ENCODE data around the gene MFAP3. TPM values are rescaled to one million over a fixed set of nuclear protein-coding genes. Genes with fewer than 3 reads are reported as not detected.

Gene MFAP3
- total and polyA plus RNA-seq, 2 experiments from 2014 or later: 20.5 to 88.8 TPM

DNA sequence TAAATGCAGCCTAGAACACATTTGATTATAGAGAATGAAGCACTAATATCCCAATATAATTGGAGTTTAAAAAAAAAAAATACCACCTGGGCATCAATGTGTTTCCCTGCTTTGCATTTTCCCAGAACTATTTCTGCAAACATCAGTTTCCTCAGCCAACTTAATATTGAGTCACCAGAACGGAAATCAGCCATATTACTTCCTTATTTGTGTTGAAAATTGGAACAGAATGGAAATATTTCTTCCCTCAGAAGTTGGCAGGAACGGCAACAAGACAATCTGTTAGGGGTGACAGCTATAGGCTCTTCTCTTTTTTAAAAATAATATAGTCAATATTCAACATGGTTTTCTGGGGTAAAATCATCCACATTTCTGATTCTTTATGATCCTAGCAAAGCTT lies 4.0 kb downstream of the MFAP3 start:
- peaks cover 19% of the 10 kb centered on the region for H3K4me1 ChIP-seq (ENCODE audit: insufficient read depth)
- H3K27me3 ChIP-seq (replicated peaks; ENCODE audit: insufficient read depth): no peaks in the 10 kb centered on the region
- peak; percentile 55 for DNase-seq
- peaks cover 100% of the 10 kb centered on the region for H3K79me2 ChIP-seq (ENCODE audit: insufficient read depth)
- no peak overlapping the region for H3K27ac ChIP-seq
- H3K9me2 ChIP-seq (ENCODE audit: insufficient read depth): no peaks in the 10 kb centered on the region
- peaks cover 21% of the 10 kb centered on the region for H3F3A ChIP-seq (ENCODE audit: insufficient read depth)
- H4K20me1 ChIP-seq (ENCODE audit: insufficient read depth): 0 out of 2 replicates have a peak, but pooled peaks cover 3% of the 10 kb centered on the region
- H2AFZ ChIP-seq: no peak overlapping the region
- H3K36me3 ChIP-seq (ENCODE audit: low read depth): no peaks in the 10 kb centered on the region
- in situ Hi-C loops (cut with MboI): no loop called here
- H3K4me3 ChIP-seq: no peak overlapping the region
- H3K9me3 ChIP-seq (ENCODE audit: low read depth): no peaks in the 10 kb centered on the region
- WGBS, 2 experiments (ENCODE audit: low coverage in 1 of 2, low lambda C conversion rate in 2 of 2, missing lambda C conversion rate in 2 of 2): 23 to 24% methylated on average over 2 of the region's 2 CpGs
- TF ChIP-seq EZH2 (IDR thresholded peaks at IDR 0.05; ENCODE audit: insufficient read depth, poor library complexity, severe bottlenecking) (no peak), EZH2phosphoT487 (IDR thresholded peaks at IDR 0.05; ENCODE audit: insufficient read depth, low read depth) (no peak)
- no peak overlapping the region for H3K9ac ChIP-seq
- peak overlapping the region; percentile 61 for H3K4me2 ChIP-seq (ENCODE audit: unreplicated experiment)

DNA sequence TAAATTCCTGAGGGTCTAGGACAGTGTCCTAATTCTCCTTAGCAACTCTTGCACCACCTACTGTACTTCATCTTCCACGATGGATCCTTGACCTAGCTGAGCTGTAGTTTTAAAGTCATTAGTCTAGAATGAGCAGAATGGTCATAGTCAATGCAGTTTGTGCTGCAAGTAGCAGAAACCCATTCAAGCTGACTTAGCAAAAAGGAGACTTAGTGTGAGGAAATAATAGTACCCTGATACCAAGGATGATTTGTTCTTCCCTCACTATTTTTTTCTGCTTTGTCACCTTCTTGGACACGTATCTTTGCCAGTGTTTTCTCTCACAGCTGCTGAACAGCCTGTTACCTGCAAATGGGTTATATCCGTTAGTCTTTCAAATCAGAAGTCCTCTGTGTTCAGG lies 5.3 kb downstream of the MFAP3 start:
- Histone ChIP-seq H3K4me2 (ENCODE audit: unreplicated experiment) (no peak overlapping the region), H3K79me2 (ENCODE audit: insufficient read depth) (peaks cover 100% of the 10 kb centered on the region), H2AFZ (no peak overlapping the region), H3K4me3 (no peak overlapping the region), H3F3A (ENCODE audit: insufficient read depth) (peaks cover 15% of the 10 kb centered on the region), H3K27ac (no peak overlapping the region), H3K4me1 (ENCODE audit: insufficient read depth) (peaks cover 16% of the 10 kb centered on the region), H3K9me2 (ENCODE audit: insufficient read depth) (no peaks in the 10 kb centered on the region), H4K20me1 (ENCODE audit: insufficient read depth) (0 out of 2 replicates have a peak, but pooled peaks cover 3% of the 10 kb centered on the region), H3K36me3 (ENCODE audit: low read depth) (no peaks in the 10 kb centered on the region), H3K9me3 (ENCODE audit: low read depth) (no peaks in the 10 kb centered on the region), H3K27me3 (replicated peaks; ENCODE audit: insufficient read depth) (no peaks in the 10 kb centered on the region), H3K9ac (no peak overlapping the region)
- DNase-seq: no peak
- TF ChIP-seq EZH2 (IDR thresholded peaks at IDR 0.05; ENCODE audit: insufficient read depth, poor library complexity, severe bottlenecking): no peak
- no peak for TF ChIP-seq EZH2phosphoT487 (IDR thresholded peaks at IDR 0.05; ENCODE audit: insufficient read depth, low read depth)
- WGBS, 2 experiments (ENCODE audit: low coverage in 1 of 2, low lambda C conversion rate in 2 of 2, missing lambda C conversion rate in 2 of 2): 95 to 100% methylated on average over 3 of the region's 3 CpGs
- in situ Hi-C loops (cut with MboI): no loop called here

DNA sequence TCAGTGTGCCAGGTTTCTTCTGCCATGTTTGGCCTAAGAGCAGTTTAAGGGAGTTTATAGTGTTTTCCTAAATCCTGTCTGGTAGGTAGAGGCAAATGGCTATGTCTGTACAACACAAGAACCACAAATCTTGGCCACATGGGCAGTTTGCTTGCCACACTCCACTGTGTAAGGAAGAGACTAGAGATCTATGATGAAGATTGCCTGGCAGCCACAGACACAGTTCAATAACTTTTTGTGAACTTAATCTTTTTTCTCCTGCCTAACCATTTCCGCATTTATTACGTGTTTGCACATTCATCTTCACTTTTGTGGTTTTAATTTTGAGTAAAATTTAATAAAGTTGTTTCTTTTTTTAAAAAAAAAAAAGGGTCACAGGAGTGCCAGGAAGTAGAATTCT lies 5.8 kb downstream of the MFAP3 start:
- no peak for DNase-seq
- H3K4me3 ChIP-seq: no peak overlapping the region
- H3K4me2 ChIP-seq (ENCODE audit: unreplicated experiment): no peak overlapping the region
- no peak for TF ChIP-seq EZH2phosphoT487 (IDR thresholded peaks at IDR 0.05; ENCODE audit: insufficient read depth, low read depth)
- TF ChIP-seq EZH2 (IDR thresholded peaks at IDR 0.05; ENCODE audit: insufficient read depth, poor library complexity, severe bottlenecking): no peak
- H3K36me3 ChIP-seq (ENCODE audit: low read depth): no peaks in the 10 kb centered on the region
- in situ Hi-C loops (cut with MboI): no loop called here
- peaks cover 98% of the 10 kb centered on the region for H3K79me2 ChIP-seq (ENCODE audit: insufficient read depth)
- H3K9me3 ChIP-seq (ENCODE audit: low read depth): no peaks in the 10 kb centered on the region
- H3K4me1 ChIP-seq (ENCODE audit: insufficient read depth): peaks cover 14% of the 10 kb centered on the region
- no peaks in the 10 kb centered on the region for H3K9me2 ChIP-seq (ENCODE audit: insufficient read depth)
- no peaks in the 10 kb centered on the region for H3K27me3 ChIP-seq (replicated peaks; ENCODE audit: insufficient read depth)
- H2AFZ ChIP-seq: no peak overlapping the region
- 96 to 98% methylated on average over 2 of the region's 2 CpGs for whole genome bisulfite sequencing, 2 experiments (ENCODE audit: low coverage in 1 of 2, low lambda C conversion rate in 2 of 2, missing lambda C conversion rate in 2 of 2)
- 0 out of 2 replicates have a peak, but pooled peaks cover 3% of the 10 kb centered on the region for H4K20me1 ChIP-seq (ENCODE audit: insufficient read depth)
- peaks cover 15% of the 10 kb centered on the region for H3F3A ChIP-seq (ENCODE audit: insufficient read depth)
- no peak overlapping the region for H3K27ac ChIP-seq
- H3K9ac ChIP-seq: no peak overlapping the region

DNA sequence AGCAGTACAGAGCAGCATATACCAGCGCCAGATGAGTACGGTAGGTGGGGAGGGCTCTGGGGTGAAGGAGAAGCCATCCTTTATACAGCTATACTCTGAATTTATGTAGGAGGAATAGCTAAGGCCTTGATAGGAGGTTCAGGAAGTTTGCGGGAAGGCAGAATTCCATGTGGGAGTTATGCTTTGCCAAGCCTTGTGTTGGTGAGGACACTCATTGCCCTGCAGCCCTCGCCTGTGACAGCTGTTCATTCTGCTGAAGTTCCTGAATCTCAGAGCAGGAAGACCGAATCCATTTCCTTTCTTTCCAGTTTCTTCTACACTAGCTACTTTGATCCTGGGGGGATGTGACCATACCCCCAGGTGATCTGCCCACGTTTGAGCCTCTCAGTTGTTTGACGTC lies 7.7 kb downstream of the MFAP3 start:
- H3K9me3 ChIP-seq (ENCODE audit: low read depth): no peaks in the 10 kb centered on the region
- in situ Hi-C loops (cut with MboI): no loop called here
- H3K4me1 ChIP-seq (ENCODE audit: insufficient read depth): peaks cover 4% of the 10 kb centered on the region; the same call in 1 of the 2 replicates
- no peak for DNase-seq
- no peak overlapping the region for H3K9ac ChIP-seq
- no peak for TF ChIP-seq EZH2phosphoT487 (IDR thresholded peaks at IDR 0.05; ENCODE audit: insufficient read depth, low read depth)
- H3K36me3 ChIP-seq (ENCODE audit: low read depth): 0 out of 2 replicates have a peak, but pooled peaks cover 6% of the 10 kb centered on the region
- WGBS, 2 experiments (ENCODE audit: low coverage in 1 of 2, low lambda C conversion rate in 2 of 2, missing lambda C conversion rate in 2 of 2): 80 to 89% methylated on average over 7 of the region's 7 CpGs
- no peak overlapping the region for H3K4me2 ChIP-seq (ENCODE audit: unreplicated experiment)
- no peak overlapping the region for H3K27ac ChIP-seq
- no peak overlapping the region for H2AFZ ChIP-seq
- peaks cover 8% of the 10 kb centered on the region for H3F3A ChIP-seq (ENCODE audit: insufficient read depth)
- H3K79me2 ChIP-seq (ENCODE audit: insufficient read depth): peaks cover 84% of the 10 kb centered on the region
- no peak overlapping the region for H3K4me3 ChIP-seq
- no peaks in the 10 kb centered on the region for H3K27me3 ChIP-seq (replicated peaks; ENCODE audit: insufficient read depth)
- H4K20me1 ChIP-seq (ENCODE audit: insufficient read depth): 0 out of 2 replicates have a peak, but pooled peaks cover 3% of the 10 kb centered on the region
- no peaks in the 10 kb centered on the region for H3K9me2 ChIP-seq (ENCODE audit: insufficient read depth)

DNA sequence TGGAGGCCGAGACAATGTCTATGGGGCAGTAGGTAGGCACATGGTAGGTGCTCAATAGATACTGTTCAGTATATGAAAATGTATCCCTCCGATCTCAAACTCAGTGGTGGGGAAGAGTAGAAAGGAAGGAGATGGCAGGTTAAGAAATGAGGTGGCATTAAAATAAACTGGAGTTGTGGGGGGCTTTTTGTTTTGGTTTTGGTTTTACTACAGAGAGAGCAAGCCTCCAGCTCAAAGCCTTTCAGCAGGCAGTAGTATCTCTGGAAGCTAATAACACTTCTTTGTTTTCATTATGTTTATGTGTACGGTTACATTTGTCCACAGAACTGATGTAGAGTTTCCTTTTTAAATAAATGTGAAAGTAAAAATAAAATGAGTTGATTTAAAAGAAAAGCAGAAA lies 8.6 kb downstream of the MFAP3 start:
- TF ChIP-seq EZH2phosphoT487 (IDR thresholded peaks at IDR 0.05; ENCODE audit: insufficient read depth, low read depth) (no peak), EZH2 (IDR thresholded peaks at IDR 0.05; ENCODE audit: insufficient read depth, poor library complexity, severe bottlenecking) (no peak)
- Histone ChIP-seq H3K27me3 (replicated peaks; ENCODE audit: insufficient read depth) (no peaks in the 10 kb centered on the region), H3K4me1 (ENCODE audit: insufficient read depth) (peaks cover 4% of the 10 kb centered on the region; the same call in 1 of the 2 replicates), H3K27ac (no peak overlapping the region), H3K9me2 (ENCODE audit: insufficient read depth) (no peaks in the 10 kb centered on the region), H2AFZ (no peak overlapping the region), H3K4me2 (ENCODE audit: unreplicated experiment) (no peak overlapping the region), H3K36me3 (ENCODE audit: low read depth) (peaks cover 6% of the 10 kb centered on the region; the same call in 1 of the 2 replicates), H3K79me2 (ENCODE audit: insufficient read depth) (peaks cover 75% of the 10 kb centered on the region), H3K4me3 (no peak overlapping the region), H3K9ac (no peak overlapping the region), H3K9me3 (ENCODE audit: low read depth) (no peaks in the 10 kb centered on the region), H4K20me1 (ENCODE audit: insufficient read depth) (0 out of 2 replicates have a peak, but pooled peaks cover 3% of the 10 kb centered on the region), H3F3A (ENCODE audit: insufficient read depth) (peaks cover 3% of the 10 kb centered on the region)
- in situ Hi-C loops (cut with MboI): no loop called here
- DNase-seq: no peak
- WGBS, 2 experiments (ENCODE audit: low coverage in 1 of 2, low lambda C conversion rate in 2 of 2, missing lambda C conversion rate in 2 of 2): 95 to 97% methylated on average over 3 of the region's 3 CpGs
